ENCODE results near the gene CAD.

Gene CAD

GRCh38 chr2:27199241-27199640 lies 17.9 kb upstream of the CAD start:
- no peak for DNase-seq

GRCh38 chr2:27201675-27202074 lies 15.5 kb upstream of the CAD start:
- DNase-seq: no peak

GRCh38 chr2:27202854-27203253 lies 14.3 kb upstream of the CAD start:
- DNase-seq: no peak

GRCh38 chr2:27203741-27204140 lies 13.4 kb upstream of the CAD start:
- no peak for DNase-seq

- DNase-seq: no peak
Measured at GRCh38 chr2:27204566-27204965, 12.6 kb upstream of the CAD start.

- DNase-seq: no peak
Measured at GRCh38 chr2:27205206-27205605, 12.0 kb upstream of the CAD start.

- no peak for DNase-seq
Measured at GRCh38 chr2:27206346-27206745, 10.8 kb upstream of the CAD start.

GRCh38 chr2:27208486-27209050 lies 8.6 kb upstream of the CAD start:
- DNase-seq: no peak

GRCh38 chr2:27209621-27210401 lies 7.4 kb upstream of the CAD start:
- no peak for DNase-seq

GRCh38 chr2:27211241-27211942 lies 5.8 kb upstream of the CAD start:
- no peak for DNase-seq

GRCh38 chr2:27211943-27212625 lies 5.1 kb upstream of the CAD start, which contains the start of the genes ATRAID and SLC5A6:
Gene ATRAID, plus strand, starts transcription at chr2:27212041. Its CDS starts 328 bp downstream, at chr2:27212369.
Gene SLC5A6, minus strand, starts transcription at chr2:27212268. Its CDS starts 4,618 bp downstream, at chr2:27207650.
- DNase-seq: peak; percentile 83 to 90

GRCh38 chr2:27212626-27213471 lies 4.3 kb upstream of the CAD start:
- DNase-seq: peak in 1 of 2 experiments; percentile 79

- DNase-seq: no peak
Measured at GRCh38 chr2:27214941-27215340, 2.2 kb upstream of the CAD start.

- no peak for DNase-seq
Measured at GRCh38 chr2:27216416-27217137, 592 bp upstream of the CAD start.

- DNase-seq: no peak
Measured at GRCh38 chr2:27218614-27219013, 1.4 kb downstream of the CAD start.

GRCh38 chr2:27219091-27219490 lies 1.9 kb downstream of the CAD start:
- no peak for DNase-seq

GRCh38 chr2:27220091-27220490 lies 2.9 kb downstream of the CAD start:
- DNase-seq: no peak

- DNase-seq: no peak
Measured at GRCh38 chr2:27221166-27221565, 4.0 kb downstream of the CAD start.

- DNase-seq: no peak
Measured at GRCh38 chr2:27222407-27222806, 5.2 kb downstream of the CAD start.

GRCh38 chr2:27223416-27223815 lies 6.2 kb downstream of the CAD start:
- DNase-seq: no peak

GRCh38 chr2:27225526-27225925 lies 8.4 kb downstream of the CAD start:
- DNase-seq: no peak

GRCh38 chr2:27227501-27227900 lies 10.3 kb downstream of the CAD start:
- DNase-seq: no peak
